B cell (primary cell): ENCODE results near the gene PRRT3. TPM values are rescaled to one million over a fixed set of nuclear protein-coding genes. Genes with fewer than 3 reads are reported as not detected.

ENCODE experiments used
- ATAC-seq: fragments of 200-7000 bp; cut with Tn5 transposase; one replicate; pipeline ENCODE4 v1.10.0; 2021; ENCODE audit warnings: low read depth, mild to moderate bottlenecking, moderate number of reproducible peaks, moderate library complexity
- CTCF ChIA-PET: fragments of 350-600 bp; sonication (Branson Sonifier 250); formaldehyde crosslinking; loops from one replicate; lab custom pipeline; 2021; ENCODE audit warnings: antibody characterized with exemption, inconsistent platforms; lab: Charles Lee
- POLR2A ChIA-PET: fragments of 350-600 bp; sonication (Branson Sonifier 250); formaldehyde crosslinking; loops from one replicate; lab custom pipeline; 2021; ENCODE audit warnings: antibody characterized with exemption; lab: Charles Lee
- DNase-seq: peaks from one replicate; pipeline ENCODE4 v3.0.0; 2013
- H2AFZ ChIP-seq: 2 replicates; pipeline ENCODE4 v1.6.1; 2012; ENCODE audit warnings: mild to moderate bottlenecking, low read depth, low read length; ENCODE audit not compliant: insufficient read depth, poor library complexity, severe bottlenecking
- H3K27ac ChIP-seq, 2 donors: 1 replicate in 1 of 2; 2 replicates in 1 of 2; pipeline ENCODE4 v1.5.1; 2012 to 2013; ENCODE audit warnings: low read length in 2 of 2, mild to moderate bottlenecking in 2 of 2, moderate library complexity in 1 of 2
- H3K27me3 ChIP-seq, 4 experiments: fragments of 200-600 bp in 1 of 4; sonication (generic) in 1 of 4; replicated peaks in 1 of 4; 1 replicate in 2 of 4; 2 replicates in 2 of 4; pipeline versions ENCODE4 v1.6.1 to v1.7.0; 2013 to 2016; ENCODE audit warnings: low read length in 3 of 4, mild to moderate bottlenecking in 2 of 4, mixed read lengths in 1 of 4, moderate library complexity in 1 of 4; ENCODE audit not compliant: insufficient read depth in 4 of 4, control insufficient read depth in 3 of 4; ENCODE audit errors: control extremely low read depth in 1 of 4
- H3K36me3 ChIP-seq, 2 experiments: replicated peaks in 1 of 2; 1 replicate in 1 of 2; 2 replicates in 1 of 2; pipeline versions ENCODE4 v1.6.1 to v1.7.1; 2013; ENCODE audit warnings: low read length in 1 of 2; ENCODE audit not compliant: insufficient read depth in 2 of 2, control insufficient read depth in 1 of 2; ENCODE audit errors: control extremely low read depth in 1 of 2, extremely low read depth in 1 of 2
- H3K4me1 ChIP-seq, 2 donors: fragments of 200-600 bp in 1 of 2; sonication (generic) in 1 of 2; 1 replicate in 1 of 2; 2 replicates in 1 of 2; pipeline versions ENCODE4 v1.5.1 to v1.6.1; 2013 to 2017; ENCODE audit warnings: low read length in 2 of 2; ENCODE audit not compliant: control insufficient read depth in 2 of 2, insufficient read depth in 2 of 2
- H3K4me2 ChIP-seq: replicated peaks from 2 replicates; pipeline ENCODE3; 2012; ENCODE audit warnings: mild to moderate bottlenecking, low read depth, low read length; ENCODE audit not compliant: poor library complexity, severe bottlenecking
- H3K4me3 ChIP-seq, 5 experiments: fragments of 200-600 bp in 1 of 5; sonication (generic) in 1 of 5; 1 replicate in 3 of 5; 2 replicates in 2 of 5; pipeline versions ENCODE4 v1.5.1 to v1.7.0; 2011 to 2016; ENCODE audit warnings: low read length in 4 of 5, mild to moderate bottlenecking in 4 of 5, low read depth in 2 of 5, control low read depth in 1 of 5, moderate library complexity in 1 of 5; ENCODE audit not compliant: insufficient read depth in 1 of 5; ENCODE audit errors: control extremely low read depth in 1 of 5, extremely low read depth in 1 of 5
- H3K79me2 ChIP-seq: fragments of 200-600 bp; sonication (generic); one replicate; pipeline ENCODE4 v1.6.0; 2016; ENCODE audit warnings: low read length; ENCODE audit not compliant: control insufficient read depth, insufficient read depth
- H3K9ac ChIP-seq: fragments of 200-600 bp; sonication (generic); 2 replicates; pipeline ENCODE4 v1.6.1; 2017; ENCODE audit warnings: mild to moderate bottlenecking, low read length, moderate library complexity
- H3K9me3 ChIP-seq, 3 donors: one replicate each; pipeline versions ENCODE4 v1.6.1 to v1.7.1; 2013; ENCODE audit warnings: low read length in 2 of 3; ENCODE audit not compliant: control insufficient read depth in 2 of 3, insufficient read depth in 1 of 3; ENCODE audit errors: control extremely low read depth in 1 of 3
- H4K20me1 ChIP-seq: 2 replicates; pipeline ENCODE4 v1.6.0; 2012; ENCODE audit warnings: mild to moderate bottlenecking, low read length; ENCODE audit not compliant: insufficient read depth, control insufficient read depth, poor library complexity, severe bottlenecking
- H3K27ac Mint-ChIP-seq: one replicate; pipeline ENCODE4 v1.8.0; 2021; ENCODE audit warnings: mixed read lengths
- H3K27me3 Mint-ChIP-seq: one replicate; pipeline ENCODE4 v1.8.0; 2021; ENCODE audit warnings: mixed read lengths
- H3K4me1 Mint-ChIP-seq: one replicate; pipeline ENCODE4 v1.8.0; 2021; ENCODE audit warnings: mixed read lengths
- H3K4me3 Mint-ChIP-seq: one replicate; pipeline ENCODE4 v1.8.0; 2021; ENCODE audit warnings: mixed read lengths
- H3K9me3 Mint-ChIP-seq: one replicate; pipeline ENCODE4 v1.8.0; 2022; ENCODE audit warnings: mixed read lengths; ENCODE audit not compliant: insufficient read depth
- CTCF ChIP-seq: fragments of 200-600 bp; IDR thresholded peaks from one replicate; pipeline ENCODE4 v1.8.0; 2022; ENCODE audit warnings: antibody characterized with exemption, mild to moderate bottlenecking
- EZH2 ChIP-seq: IDR thresholded peaks from 2 replicates; pipeline ENCODE4 v1.6.1; 2012; ENCODE audit warnings: borderline replicate concordance, low read depth, mild to moderate bottlenecking, moderate library complexity, low read length; ENCODE audit not compliant: insufficient read depth, poor library complexity, severe bottlenecking
- WGBS: methylation state at CpG from one replicate; pipeline ENCODE4 v1.1.5; 2013; ENCODE audit warnings: missing lambda C conversion rate; ENCODE audit not compliant: insufficient coverage; 5-methylcytosine and 5-hydroxymethylcytosine counted together
- intact Hi-C: fragments of 100-400 bp; cut with micrococcal nuclease; formaldehyde crosslinking; loops from one replicate; pipeline ENCODE4 v1.10.0; 2022
- polyA plus RNA-seq: library from polyadenylated mRNA; depleted of rRNA; stranded (reverse); fragments of >200 nt; gene quantifications from 2 replicates; pipeline ENCODE4 v1.2.3, GENCODE V29; 2012
- total RNA-seq, 2 donors: library from RNA; stranded (reverse); fragments of 120-200 nt in 1 of 2; gene quantifications; 1 replicate in 1 of 2; 2 replicates in 1 of 2; pipeline versions ENCODE4 v1.2.3 to v1.2.4, GENCODE V29; 2013 to 2022

Gene PRRT3
- total and polyA plus RNA-seq, 2 donors (not counting 1 experiment from before 2014, with no cell fraction given), result 1.7 to 3.9 TPM

GRCh38 chr3:9949115-9949514 lies 3.1 kb downstream of the PRRT3 start:
- no peak for TF ChIP-seq EZH2
- no peak for TF ChIP-seq CTCF
- H3K4me2 ChIP-seq, result no peak overlapping the region
- peaks cover 0 to 2% of the 10 kb centered on the region in 2 experiments for H3K36me3 ChIP-seq
- no peaks in the 10 kb centered on the region for H3K79me2 ChIP-seq
- ATAC-seq (no peak), DNase-seq (no peak)
- H3K9me3 ChIP-seq, result no peaks in the 10 kb centered on the region
- peaks cover 0 to 12% (median 0%) of the 10 kb centered on the region in 4 experiments for H3K27me3 ChIP-seq
- Mint-ChIP-seq H3K4me3 (no peak overlapping the region), H3K27ac (no peak overlapping the region), H3K4me1 (peaks cover 20% of the 10 kb centered on the region), H3K27me3 (no peaks in the 10 kb centered on the region), H3K9me3 (no peaks in the 10 kb centered on the region)
- H3K4me1 ChIP-seq, result peaks cover 15 to 23% of the 10 kb centered on the region in 2 donors
- H2AFZ ChIP-seq, result no peak overlapping the region
- no peak overlapping the region for H3K4me3 ChIP-seq
- POLR2A ChIA-PET, result no interaction called here
- CTCF ChIA-PET, result interaction anchor here (2.6 kb wide), 1 partner anchor 16 kb away, joined by 11 read pairs; the partner anchor contains the start of gene CRELD1
- no peaks in the 10 kb centered on the region for H4K20me1 ChIP-seq
- no peak overlapping the region for H3K27ac ChIP-seq
- H3K9ac ChIP-seq, result no peak overlapping the region
- intact Hi-C loops, result loop anchor here (5.0 kb wide), 1 partner anchor 298 kb away; the partner anchor contains the start of gene TATDN2
- WGBS, result 94% methylated on average over 7 of the region's 7 CpGs

- Histone ChIP-seq H3K27ac (no peak overlapping the region), H3K9me3 (no peaks in the 10 kb centered on the region), H2AFZ (no peak overlapping the region), H3K79me2 (no peaks in the 10 kb centered on the region), H3K27me3 (peaks cover 0 to 12% (median 0%) of the 10 kb centered on the region in 4 experiments), H4K20me1 (no peaks in the 10 kb centered on the region), H3K36me3 (peaks cover 0 to 2% of the 10 kb centered on the region in 2 experiments), H3K4me2 (no peak overlapping the region), H3K4me1 (peaks cover 15 to 23% of the 10 kb centered on the region in 2 donors), H3K4me3 (no peak overlapping the region), H3K9ac (no peak overlapping the region)
- ATAC-seq (no peak), DNase-seq (no peak)
- H3K27me3 Mint-ChIP-seq, result no peaks in the 10 kb centered on the region
- H3K27ac Mint-ChIP-seq, result no peak overlapping the region
- H3K9me3 Mint-ChIP-seq, result no peaks in the 10 kb centered on the region
- 100% methylated on average over 1 of the region's 3 CpGs for WGBS
- intact Hi-C loops, result loop anchor here (5.0 kb wide), 1 partner anchor 299 kb away; the partner anchor contains the start of gene TATDN2
- POLR2A ChIA-PET, result no interaction called here
- peaks cover 20% of the 10 kb centered on the region for H3K4me1 Mint-ChIP-seq
- H3K4me3 Mint-ChIP-seq, result no peak overlapping the region
- TF ChIP-seq EZH2, result no peak
- TF ChIP-seq CTCF, result no peak
- CTCF ChIA-PET, result interaction anchor here (2.6 kb wide), 1 partner anchor 16 kb away, joined by 11 read pairs; the partner anchor contains the start of gene CRELD1
Observed at GRCh38 chr3:9948586-9948985, 3.6 kb downstream of the PRRT3 start.
